HG02571 (cell line): Measurements from ENCODE around the gene ZFP62.
"Not testable (repeated sequence)": the region's sequence is repeated elsewhere in the genome, so short reads cannot be mapped to it uniquely, and the experiment has no call there.

Experiments used
- ATAC-seq: cut with Tn5 transposase; IDR thresholded peaks from one replicate; pipeline ENCODE4 v1.9.1; 2021; ENCODE audit warnings: mild to moderate bottlenecking, moderate library complexity; ENCODE audit not compliant: unreplicated experiment

ZFP62 gene

DNA sequence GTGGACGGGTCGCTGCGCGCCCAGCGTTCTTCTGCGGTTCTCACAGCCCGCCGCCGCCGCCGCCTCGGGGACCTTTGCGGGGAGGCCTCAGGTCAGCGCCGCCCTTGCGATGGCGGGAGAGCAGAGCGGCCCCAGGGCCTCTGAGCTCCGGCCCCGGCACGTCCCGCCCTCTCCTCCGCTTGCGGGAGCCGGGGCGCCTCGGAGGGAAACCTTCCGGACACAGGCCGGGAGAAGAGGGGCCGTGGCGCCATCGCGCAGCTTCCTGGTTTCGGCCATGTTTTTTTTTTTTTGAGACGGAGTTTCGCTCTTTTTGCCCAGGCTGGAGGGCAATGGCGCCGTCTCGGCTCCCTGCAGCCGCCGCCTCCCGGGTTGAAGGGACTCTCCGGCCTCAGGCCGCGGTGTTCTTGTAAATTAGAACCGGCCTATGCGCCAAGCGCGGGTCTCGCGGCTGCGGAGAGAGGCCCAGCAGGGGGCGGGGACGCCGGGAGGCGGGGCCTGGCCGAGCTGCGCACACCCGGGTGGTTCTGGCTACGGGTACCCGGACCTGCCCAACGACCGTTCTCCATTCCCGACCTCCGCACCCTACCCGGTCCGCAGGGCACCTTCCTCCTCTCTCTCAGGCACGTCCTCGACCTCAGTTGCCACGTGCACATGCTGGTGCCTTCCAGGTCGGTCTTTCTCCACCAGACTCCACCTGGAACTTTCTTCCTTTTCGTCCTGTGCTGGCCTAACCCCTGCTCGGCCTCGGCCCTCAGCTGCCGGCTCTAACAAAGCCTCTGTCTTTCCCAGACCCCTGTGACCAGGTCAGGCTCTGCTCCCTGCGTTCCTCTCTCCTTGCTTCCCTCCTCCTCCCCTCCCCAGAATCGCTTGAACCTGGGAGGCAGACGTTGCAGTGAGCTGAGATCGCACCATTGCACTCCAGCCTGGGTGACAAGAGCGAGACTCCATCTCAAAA is 29.7 kb downstream of the ZFP62 start:
- ATAC-seq, result peak; percentile 74

DNA sequence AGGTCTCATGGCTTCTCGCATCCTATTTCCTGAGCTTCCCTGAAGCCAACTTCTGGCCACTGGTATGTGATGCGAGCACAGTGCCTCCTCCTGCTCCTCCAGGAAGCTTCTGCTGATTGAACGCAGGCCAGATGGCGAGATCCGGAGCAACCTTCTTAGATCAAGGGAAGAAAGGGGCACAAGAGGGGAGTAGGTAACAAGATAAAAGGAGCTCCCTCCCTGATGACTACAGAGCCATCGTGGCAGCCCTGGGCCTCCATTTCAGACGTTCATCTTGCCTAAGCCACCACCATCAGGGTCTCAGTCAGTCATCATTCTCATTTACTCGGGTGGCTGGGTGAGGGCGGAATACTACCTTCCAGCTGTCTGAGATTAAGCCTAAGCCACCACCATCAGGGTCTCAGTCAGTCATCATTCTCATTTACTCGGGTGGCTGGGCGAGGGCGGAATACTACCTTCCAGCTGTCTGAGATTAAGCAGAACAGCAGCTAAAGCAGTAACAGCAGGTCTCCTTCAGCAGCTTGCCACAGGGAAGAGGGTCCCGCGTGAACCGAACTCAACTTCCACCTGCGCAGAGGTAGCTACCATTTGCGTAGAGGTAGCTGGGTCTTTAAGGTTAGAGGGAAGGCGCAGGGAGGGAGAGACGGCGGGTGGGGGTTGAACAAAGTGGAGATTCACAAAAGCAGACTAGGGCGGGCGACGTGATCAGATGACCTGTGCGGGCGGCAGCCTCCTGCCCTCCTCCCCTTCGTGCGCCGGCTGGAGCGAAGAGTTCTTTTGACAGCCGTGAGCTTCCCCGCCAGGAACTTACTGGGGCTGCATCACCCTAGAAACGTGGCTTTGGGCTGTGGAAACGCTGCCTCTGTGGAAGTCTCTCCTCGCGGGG is 30.6 kb downstream of the ZFP62 start:
- peak; percentile 43 for ATAC-seq

DNA sequence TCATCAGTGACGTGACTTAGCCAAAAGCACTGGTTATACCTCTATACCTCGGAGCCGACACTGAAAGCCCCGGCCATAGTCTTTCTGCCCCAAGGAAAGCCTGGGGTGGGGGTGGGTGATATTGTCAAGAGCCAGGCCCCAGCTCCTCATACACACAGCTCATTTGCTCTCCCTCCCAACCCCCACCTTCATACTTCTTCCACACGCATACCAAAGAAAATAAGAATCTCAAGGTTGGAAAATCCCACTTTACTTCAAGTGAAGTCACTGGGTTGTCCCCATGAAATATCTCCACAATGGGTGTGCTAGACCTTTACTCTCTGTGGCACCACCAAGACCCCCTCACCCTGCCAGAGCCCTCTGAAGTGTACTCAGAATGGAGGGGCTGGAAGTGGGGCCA is 31.4 kb downstream of the ZFP62 start:
- no peak for ATAC-seq

DNA sequence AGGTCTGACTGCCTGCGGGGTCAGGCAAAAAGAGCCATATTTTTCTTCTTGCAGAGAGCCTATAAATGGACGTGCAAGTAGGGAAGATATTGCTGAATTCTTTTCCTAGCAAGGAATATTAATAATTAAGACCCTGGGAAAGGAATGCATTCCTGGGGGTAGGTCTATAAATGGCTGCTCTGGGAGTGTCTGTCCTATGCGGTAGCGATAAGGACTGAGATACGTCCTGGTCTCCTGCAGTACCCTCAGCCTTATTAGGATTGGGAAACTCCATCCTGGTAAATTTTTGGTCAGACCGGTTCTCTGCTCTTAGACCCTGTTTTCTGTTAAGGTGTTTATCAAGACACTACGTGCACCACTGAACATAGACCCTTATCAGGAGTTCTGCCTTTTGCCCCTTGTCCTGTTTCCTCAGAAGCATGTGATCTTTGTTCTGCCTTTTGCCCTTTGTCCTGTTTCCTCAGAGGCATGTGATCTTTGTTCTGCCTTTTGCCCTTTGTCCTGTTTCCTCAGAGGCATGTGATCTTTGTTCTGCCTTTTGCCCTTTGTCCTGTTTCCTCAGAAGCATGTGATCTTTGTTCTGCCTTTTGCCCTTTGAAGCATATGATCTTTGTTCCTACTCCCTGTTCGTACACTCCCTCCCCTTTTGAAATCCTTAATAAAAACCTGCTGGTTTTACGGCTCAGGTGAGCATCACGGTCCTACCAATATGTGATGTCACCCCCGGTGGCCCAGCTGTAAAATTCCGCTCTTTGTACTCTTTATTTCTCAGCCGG is 32.1 kb downstream of the ZFP62 start:
- ATAC-seq, result not testable (repeated sequence)

DNA sequence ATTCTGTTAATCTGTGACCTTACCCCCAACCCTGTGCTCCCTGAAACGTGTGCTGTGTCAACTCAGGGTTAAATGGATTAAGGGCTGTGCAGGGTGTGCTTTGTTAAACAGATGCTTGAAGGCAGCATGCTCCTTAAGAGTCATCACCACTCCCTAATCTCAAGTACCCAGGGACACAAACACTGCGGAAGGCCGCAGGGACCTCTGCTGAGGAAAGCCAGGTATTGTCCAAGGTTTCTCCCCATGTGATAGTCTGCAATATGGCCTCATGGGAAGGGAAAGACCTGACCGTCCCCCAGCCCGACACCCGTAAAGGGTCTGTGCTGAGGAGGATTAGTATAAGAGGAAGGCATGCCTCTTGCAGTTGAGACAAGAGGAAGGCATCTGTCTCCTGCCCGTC is 33.7 kb downstream of the ZFP62 start:
- not testable (repeated sequence) for ATAC-seq

DNA sequence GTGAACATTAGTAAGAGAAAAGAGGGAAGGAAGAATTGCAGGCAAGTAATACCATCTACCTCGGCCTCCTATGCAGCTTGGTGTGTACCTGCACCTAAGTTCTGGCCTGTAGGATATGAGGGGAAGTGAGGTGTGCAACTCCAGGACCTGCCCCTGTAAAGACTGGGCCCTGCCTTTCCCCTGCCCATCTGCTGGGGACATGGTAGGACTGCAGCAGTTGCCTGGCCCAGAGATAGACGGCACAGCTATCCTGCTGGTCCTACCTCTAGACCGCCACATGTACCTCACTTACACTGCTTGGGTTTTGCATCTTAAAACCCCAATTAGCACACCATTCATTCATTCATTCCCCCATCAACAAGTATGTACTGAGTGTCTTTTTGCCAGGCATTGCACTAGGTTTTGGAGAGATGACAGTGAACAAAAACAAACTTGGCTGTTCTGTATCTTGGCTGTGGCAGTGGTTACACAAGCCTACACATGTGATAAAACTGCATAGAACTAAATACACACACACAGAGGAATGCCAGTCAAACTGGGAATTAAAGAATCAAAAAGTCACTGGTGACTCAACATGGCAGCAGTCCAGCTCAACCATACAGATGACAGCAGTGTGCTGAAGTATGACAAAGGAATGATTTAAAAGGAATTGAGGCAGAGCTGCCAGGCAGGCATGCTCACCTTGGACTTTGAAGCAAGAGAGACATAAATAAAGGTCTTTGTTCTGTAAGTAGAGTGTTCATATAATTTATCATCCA is 35.1 kb downstream of the ZFP62 start:
- ATAC-seq, result no peak

DNA sequence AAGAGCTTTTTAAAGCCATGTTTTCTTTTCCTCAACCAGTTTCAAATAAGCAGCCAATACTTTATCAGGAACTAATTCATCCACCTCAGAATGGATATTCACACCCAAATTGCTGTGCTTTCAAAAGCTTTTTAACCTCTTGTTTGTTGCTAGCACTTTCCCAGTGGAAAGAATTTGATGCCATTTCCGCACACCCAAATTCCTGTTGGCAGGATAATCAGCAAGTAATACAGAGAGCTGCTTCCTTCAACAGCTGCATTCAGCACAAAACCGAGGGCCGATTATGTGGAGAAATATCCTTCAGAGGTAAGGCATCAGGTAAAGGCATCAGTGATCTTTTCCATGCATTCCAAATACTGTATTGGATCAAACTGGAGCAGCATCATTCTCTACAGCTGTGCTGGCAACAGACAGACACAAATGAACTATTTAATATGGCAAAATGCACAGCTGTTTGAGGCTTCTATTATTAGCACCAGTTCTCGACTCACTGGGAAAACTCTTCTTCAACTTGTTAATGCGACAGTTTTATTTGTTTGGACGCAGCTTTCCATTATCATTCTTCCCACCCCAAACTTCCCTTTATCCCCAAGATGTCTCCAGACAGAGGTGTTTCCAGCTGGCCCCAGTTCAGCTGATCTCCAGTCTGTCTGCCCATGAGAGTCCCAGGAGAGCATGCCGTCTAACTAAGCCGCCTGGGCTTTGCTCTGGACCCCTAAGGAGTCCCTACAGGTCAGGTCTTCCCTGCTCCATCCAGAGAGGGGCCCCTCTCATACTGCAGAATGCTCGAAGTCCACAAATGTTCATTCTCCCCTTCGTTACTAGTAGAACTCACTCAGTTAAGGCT is 36.2 kb downstream of the ZFP62 start:
- ATAC-seq, result no peak

DNA sequence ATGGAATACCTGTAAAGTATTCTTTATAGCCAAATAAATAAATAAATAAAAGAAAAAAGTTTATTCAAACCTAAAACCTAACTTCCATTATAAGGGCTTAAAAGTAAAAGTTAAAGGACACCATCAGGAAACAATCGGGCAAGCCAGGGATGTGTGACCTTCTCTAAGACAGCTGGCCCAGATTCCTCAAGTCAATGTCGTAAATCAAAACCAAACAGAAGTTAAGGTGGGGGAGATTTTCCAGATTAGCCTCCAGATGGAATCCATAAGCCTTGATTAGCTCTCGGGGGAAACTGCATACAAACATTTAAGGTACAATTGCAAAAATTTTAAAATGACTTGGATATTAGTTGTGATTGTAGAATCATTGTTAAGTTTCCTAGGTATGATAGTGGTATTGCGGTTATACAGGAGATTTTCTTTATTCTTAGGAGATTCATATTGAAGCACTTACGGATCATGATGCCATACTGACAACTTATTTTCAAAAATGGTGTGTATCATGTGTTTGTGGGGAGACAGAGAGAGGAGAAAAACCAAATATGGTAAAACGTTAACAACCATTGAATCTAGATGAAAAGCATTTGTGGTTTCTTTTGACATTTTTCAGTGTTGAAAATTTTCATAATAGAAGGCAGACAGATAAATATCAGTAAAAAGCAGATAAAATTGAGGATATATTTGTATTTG is 37.0 kb downstream of the ZFP62 start:
- ATAC-seq, result no peak

DNA sequence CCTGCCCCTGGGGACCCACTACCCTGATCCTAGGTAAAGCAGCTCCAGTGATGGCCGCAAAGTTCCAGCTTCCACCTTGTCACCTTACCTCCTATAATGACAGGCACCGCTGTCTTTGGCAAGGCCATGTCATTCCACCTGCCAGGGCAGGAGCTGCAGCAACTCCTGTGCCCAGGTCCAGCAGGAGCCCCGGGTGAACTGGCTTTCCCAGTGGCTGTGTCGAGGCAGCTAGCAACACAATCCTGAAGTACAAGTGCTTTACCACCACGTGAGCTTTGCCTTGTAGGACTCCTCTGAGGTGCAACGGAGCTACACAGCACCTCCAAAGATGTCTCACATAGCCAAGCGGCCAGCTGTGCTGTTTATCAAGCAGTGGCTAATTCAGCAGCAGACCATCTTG is 37.7 kb downstream of the ZFP62 start:
- no peak for ATAC-seq

DNA sequence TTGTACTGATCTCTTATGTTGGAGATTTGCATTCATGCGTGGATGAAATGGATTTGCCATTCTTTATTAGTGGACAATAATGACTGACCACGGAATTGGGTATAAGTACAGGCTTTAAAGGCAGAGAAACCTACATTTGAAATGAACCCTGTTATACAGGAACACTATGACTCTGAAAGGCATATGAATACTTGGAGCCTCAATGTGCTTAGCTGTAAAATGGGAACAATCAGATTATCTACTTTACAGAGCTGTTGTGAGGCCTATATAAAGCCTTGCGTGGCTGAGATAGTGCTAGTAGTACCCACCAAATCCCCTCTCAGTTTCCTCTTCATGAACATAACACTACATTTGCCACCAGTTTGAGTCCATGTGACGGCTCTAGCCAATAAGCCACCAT is 39.5 kb downstream of the ZFP62 start:
- no peak for ATAC-seq

DNA sequence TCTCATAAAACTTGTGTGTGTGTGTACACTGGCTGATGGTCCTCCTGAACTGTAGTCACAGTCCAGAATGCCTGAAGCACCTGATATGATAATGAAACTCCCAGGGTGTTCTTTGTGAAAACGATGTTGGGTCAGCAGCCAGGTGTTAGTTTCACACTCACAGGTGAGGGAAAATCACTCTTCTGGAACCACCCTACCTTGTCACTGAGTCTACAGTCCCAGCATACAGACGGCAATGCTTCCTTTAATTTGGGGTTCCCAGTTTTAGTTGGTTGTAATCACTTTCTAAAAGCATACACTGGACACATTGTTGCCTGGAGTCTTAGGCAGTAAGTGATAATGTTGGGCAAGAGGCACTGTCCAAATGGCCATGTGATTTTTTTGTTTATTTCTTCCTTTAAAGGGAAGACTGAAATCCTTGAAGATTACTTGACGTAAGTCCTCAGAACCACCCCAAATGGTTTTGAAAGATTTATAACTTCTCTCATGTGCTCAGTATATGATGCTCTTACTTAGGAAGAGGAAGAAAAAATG is 40.2 kb downstream of the ZFP62 start:
- ATAC-seq, result peak; percentile 58

DNA sequence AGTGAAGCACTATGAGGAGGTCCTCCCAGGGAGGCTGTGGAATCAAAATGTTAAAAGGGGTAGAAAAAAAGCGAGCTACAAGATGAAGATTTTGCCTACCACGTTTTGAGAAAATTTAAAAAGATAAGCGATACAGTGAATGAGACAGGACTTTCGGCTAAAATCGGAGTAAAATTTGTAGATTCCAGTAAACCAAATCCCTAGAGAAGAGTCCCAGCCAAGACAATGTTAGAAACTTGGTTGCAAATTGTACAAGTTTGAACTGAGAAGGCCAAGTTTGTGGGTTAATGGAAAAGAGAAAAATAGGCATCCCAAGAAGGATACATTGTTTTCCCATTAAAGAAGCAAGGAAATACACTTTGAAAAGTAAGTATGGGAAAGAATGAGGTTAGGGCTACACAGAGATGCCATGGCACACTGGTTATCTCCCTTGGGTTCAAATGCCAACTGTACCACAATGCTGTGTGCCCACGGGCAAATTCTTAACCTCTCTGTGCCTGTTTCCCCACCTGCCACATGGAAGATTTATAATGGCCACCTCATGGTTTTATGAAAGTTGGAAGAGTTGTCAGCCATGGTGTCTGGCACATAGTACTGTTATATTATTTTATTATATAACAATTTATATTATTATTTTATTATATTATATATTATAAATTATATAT is 42.3 kb downstream of the ZFP62 start:
- ATAC-seq, result no peak

DNA sequence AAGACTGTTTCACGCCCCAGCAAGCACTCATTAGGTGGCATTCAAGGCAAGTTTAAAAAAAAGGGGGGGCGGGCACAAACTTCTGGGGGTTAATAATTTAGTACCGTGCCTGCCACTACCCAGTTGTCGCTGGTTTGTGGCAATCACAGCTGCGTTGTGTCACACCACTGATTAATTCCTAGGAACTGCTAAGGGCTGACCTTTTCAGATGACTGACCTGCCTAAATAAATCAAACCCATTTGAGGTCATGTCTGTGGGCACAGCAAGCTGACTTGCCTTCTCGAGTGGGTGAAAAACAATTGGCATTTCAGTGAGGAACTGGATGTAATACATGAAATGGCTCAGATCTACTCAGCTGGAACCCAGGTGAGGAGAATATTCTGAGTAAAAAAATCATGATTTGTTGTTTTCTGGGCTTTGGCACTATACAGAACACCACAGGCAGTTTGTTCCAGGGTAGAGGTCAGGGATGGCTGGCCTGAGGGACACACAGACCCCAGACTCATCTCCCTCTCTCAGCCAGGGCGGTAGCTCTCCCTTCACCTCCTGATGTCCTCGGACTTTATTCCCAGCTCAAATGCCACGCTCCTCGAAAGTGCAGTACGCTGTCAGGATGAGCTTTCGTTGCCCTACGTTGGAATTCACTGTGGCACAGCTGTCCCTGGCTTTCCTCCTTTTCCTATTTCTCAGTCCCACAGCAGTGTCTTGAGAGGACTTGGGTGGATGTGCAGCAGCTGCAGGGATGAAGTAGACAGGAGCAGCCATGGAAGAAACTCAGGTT is 43.0 kb downstream of the ZFP62 start:
- no peak for ATAC-seq

DNA sequence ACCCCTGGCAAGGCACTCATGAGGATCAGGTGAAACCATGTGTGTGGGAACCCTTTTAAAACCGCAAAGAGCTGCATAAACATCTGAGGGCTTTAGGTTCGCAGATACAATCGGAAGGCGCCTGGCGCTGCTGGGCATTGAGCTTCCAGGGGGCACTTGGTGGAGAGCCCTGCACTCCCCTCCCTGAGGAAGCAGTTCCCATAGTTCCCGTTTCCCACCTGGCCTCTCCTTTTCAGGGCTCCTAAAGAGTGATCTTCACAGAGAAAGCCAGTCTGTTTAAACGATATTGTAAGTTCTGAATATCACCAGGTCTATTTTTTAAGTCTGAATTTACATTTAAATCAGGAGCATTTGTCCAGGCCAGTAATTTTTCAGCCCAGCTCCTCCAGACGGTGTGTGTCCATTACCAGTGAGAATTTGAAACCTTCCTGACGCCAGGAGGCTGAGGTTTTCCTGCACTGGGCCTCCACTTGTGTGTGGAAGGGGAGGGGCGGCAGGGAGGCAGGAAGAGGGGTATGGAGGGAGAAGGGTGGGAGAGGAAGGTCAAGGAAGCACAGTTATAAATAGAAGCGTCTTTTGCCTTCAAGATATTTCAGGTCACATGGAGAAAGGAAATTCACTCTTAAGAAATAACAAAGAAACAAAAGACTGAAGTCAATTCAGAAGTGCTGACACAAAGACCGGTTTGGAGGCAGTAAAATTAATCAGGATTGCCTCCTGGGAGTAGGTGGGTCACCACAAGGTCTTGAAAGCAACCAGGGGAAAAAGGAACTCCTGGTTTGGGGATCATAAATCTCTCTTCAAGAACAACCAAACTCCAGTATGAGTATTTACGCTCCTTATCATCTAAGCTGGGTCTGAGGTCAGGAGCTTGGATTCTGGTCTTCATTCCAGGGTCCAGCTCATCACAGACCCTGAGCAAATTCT is 44.2 kb downstream of the ZFP62 start:
- no peak for ATAC-seq

DNA sequence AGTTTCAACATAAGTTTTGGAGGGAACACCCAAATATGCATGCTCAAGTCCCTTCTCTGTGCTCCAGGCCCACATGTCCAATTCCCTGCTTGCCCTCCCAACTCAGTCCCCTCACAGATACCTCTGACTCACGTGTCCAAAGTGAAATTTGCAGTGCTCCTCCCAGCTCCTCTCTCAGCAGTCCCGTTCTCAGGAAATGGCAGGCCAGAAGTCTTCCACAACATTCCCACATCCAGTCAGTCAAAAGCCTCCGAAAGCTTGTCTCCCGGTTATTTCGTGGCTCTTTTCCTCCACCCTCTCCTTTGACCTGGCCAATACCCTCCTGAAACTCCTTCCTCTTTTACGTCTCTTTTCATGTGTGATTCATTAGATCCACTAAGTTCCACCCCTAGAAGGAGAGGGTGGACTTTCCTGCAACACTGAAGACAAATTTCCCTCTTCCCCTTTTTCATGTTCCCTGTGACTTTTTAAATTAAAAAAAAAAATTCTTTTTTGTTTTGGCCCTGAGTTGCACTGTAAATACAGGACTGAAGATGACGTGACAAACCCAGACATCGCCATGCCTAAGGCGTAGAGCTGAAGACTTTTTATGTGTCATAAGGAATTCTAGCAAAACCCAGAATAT is 45.7 kb downstream of the ZFP62 start:
- no peak for ATAC-seq

DNA sequence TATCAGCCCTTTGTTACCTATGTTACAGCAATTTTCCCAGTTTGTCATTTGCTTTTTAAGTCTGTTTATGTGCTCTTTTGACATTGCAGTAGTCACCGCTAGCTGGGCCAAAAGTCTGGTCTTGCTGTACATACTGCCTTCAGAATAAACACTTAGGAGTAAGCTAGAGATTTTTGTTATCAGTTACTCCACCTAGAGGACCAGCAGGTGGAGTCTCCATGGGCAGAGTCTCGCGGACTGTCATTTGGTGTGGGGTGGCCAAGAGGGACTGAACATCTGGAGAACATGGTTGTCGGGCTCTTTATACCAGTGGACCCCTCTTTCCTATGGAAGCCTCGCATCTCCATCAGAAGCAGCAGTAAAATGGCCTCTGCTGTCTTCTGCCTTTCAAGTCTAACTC is 47.7 kb downstream of the ZFP62 start:
- ATAC-seq, result no peak
